Naive thymus-derived CD4-positive, alpha-beta T cell (primary cell): ENCODE results near the gene TEX51. TPM values are rescaled to one million over a fixed set of nuclear protein-coding genes. Genes with fewer than 3 reads are reported as not detected.

Source experiments
- ATAC-seq: fragments of 150-1000 bp; cut with Tn5 transposase; 2 replicates; pipeline ENCODE4 v1.10.0; 2021; ENCODE audit warnings: mild to moderate bottlenecking, moderate library complexity
- CTCF ChIA-PET: fragments of 350-600 bp; sonication (Branson Sonifier 250); formaldehyde crosslinking; loops from one replicate; lab custom pipeline; 2021; ENCODE audit warnings: antibody characterized with exemption; lab: Charles Lee
- POLR2A ChIA-PET: fragments of 350-600 bp; sonication (Branson Sonifier 250); formaldehyde crosslinking; loops from one replicate; lab custom pipeline; 2021; ENCODE audit warnings: antibody characterized with exemption, inconsistent platforms; lab: Charles Lee
- DNase-seq, 9 donors: peaks; one replicate each; pipeline versions ENCODE4 v3.0.0 to v3.0.0-alpha.2; 2020 to 2022; ENCODE audit warnings: mixed read lengths in 1 of 9
- H3K27ac ChIP-seq: one replicate; pipeline ENCODE4 v1.7.0; 2013; ENCODE audit warnings: mild to moderate bottlenecking, low read depth, low read length, moderate library complexity
- H3K27me3 ChIP-seq, 2 donors: one replicate each; pipeline ENCODE4 v1.7.0; 2013; ENCODE audit warnings: low read length in 2 of 2, mild to moderate bottlenecking in 2 of 2, moderate library complexity in 2 of 2; ENCODE audit not compliant: control insufficient read depth in 2 of 2, insufficient read depth in 2 of 2
- H3K36me3 ChIP-seq, 3 experiments: 1 replicate in 2 of 3; 2 replicates in 1 of 3; pipeline ENCODE4 v1.7.0; 2013; ENCODE audit warnings: low read length in 3 of 3, mild to moderate bottlenecking in 3 of 3, moderate library complexity in 1 of 3; ENCODE audit not compliant: insufficient read depth in 3 of 3, control insufficient read depth in 2 of 3
- H3K4me1 ChIP-seq, 2 donors: one replicate each; pipeline ENCODE4 v1.7.0; 2013; ENCODE audit warnings: low read length in 2 of 2, mild to moderate bottlenecking in 2 of 2, moderate library complexity in 1 of 2; ENCODE audit not compliant: control insufficient read depth in 2 of 2, insufficient read depth in 2 of 2
- H3K4me3 ChIP-seq: 2 replicates; pipeline ENCODE4 v1.7.0; 2013; ENCODE audit warnings: mild to moderate bottlenecking, low read length
- H3K9me3 ChIP-seq, 3 experiments: 1 replicate in 2 of 3; 2 replicates in 1 of 3; pipeline ENCODE4 v1.7.0; 2013; ENCODE audit warnings: low read length in 3 of 3; ENCODE audit not compliant: control insufficient read depth in 2 of 3
- H3K27ac Mint-ChIP-seq, 9 donors: one replicate each; pipeline ENCODE4 v1.8.0; 2020 to 2022; ENCODE audit warnings: mixed read lengths in 9 of 9, mild to moderate bottlenecking in 8 of 9, moderate library complexity in 5 of 9, inconsistent platforms in 2 of 9
- H3K27me3 Mint-ChIP-seq, 5 donors: one replicate each; pipeline ENCODE4 v1.8.0; 2021 to 2022; ENCODE audit warnings: mixed read lengths in 5 of 5, mild to moderate bottlenecking in 1 of 5
- H3K36me3 Mint-ChIP-seq, 5 donors: one replicate each; pipeline ENCODE4 v1.8.0; 2020 to 2022; ENCODE audit warnings: mixed read lengths in 5 of 5, mild to moderate bottlenecking in 3 of 5, inconsistent platforms in 1 of 5
- H3K4me1 Mint-ChIP-seq, 7 donors: one replicate each; pipeline ENCODE4 v1.8.0; 2020 to 2022; ENCODE audit warnings: mixed read lengths in 7 of 7, mild to moderate bottlenecking in 3 of 7, inconsistent platforms in 1 of 7
- H3K4me3 Mint-ChIP-seq, 10 donors: one replicate each; pipeline ENCODE4 v1.8.0; 2020 to 2022; ENCODE audit warnings: mild to moderate bottlenecking in 10 of 10, mixed read lengths in 10 of 10, moderate library complexity in 6 of 10, inconsistent platforms in 2 of 10
- H3K9me3 Mint-ChIP-seq, 11 donors: one replicate each; pipeline ENCODE4 v1.8.0; 2020 to 2022; ENCODE audit warnings: mixed read lengths in 11 of 11, mild to moderate bottlenecking in 4 of 11, inconsistent platforms in 1 of 11, moderate library complexity in 1 of 11
- intact Hi-C, 2 donors: fragments of 100-400 bp; cut with micrococcal nuclease; formaldehyde crosslinking; loops; one replicate each; pipeline ENCODE4 v1.15.1; 2023
- polyA plus RNA-seq, 2 donors: library from polyadenylated mRNA; unstranded; fragments of 300-500 nt; fragmentation: Illumina TruSeq; gene quantifications; one replicate each; pipeline ENCODE4 v1.2.3, GENCODE V29; 2021
- total RNA-seq, 6 experiments: library from RNA in 5 of 6; stranded (reverse) in 5 of 6; gene quantifications; 1 replicate in 5 of 6; 2 replicates in 1 of 6; pipeline ENCODE4 v1.2.3 and lab custom pipeline; 2021 to 2026

The TEX51 gene
- total and polyA plus RNA-seq, 7 experiments from 2014 or later, result not detected

- POLR2A ChIA-PET, result no interaction called here
- Mint-ChIP-seq H3K4me3 (peak overlapping the region in 6 of 10 donors; percentile 32 to 71 (median 48)), H3K4me1 (peaks cover 0 to 11% (median 5%) of the 10 kb centered on the region in 7 donors), H3K27me3 (peaks cover 6 to 36% (median 22%) of the 10 kb centered on the region in 5 donors), H3K9me3 (peaks cover 0 to 1% (median 0%) of the 10 kb centered on the region in 11 donors), H3K36me3 (no peaks in the 10 kb centered on the region), H3K27ac (peak overlapping the region in 1 of 9 donors; percentile 25)
- no peaks in the 10 kb centered on the region for H3K4me1 ChIP-seq
- DNase-seq (peak in 6 of 9 donors; percentile 8 to 71 (median 22)), ATAC-seq (peak; percentile 76)
- H3K27me3 ChIP-seq, result no peaks in the 10 kb centered on the region
- H3K4me3 ChIP-seq, result no peak overlapping the region
- H3K9me3 ChIP-seq, result no peaks in the 10 kb centered on the region
- no peaks in the 10 kb centered on the region for H3K36me3 ChIP-seq
- CTCF ChIA-PET, result no interaction called here
- intact Hi-C loops, result no loop called here
- H3K27ac ChIP-seq, result no peak overlapping the region
These were observed 12.3 kb upstream of the TEX51 start for GRCh38 chr2:126886211-126886915.

- no peaks in the 10 kb centered on the region for H3K4me1 ChIP-seq
- no peaks in the 10 kb centered on the region for H3K9me3 ChIP-seq
- H3K36me3 ChIP-seq, result no peaks in the 10 kb centered on the region
- Mint-ChIP-seq H3K27me3 (peaks cover 6 to 36% (median 22%) of the 10 kb centered on the region in 5 donors), H3K27ac (peak overlapping the region in 1 of 9 donors; percentile 25), H3K4me3 (peak overlapping the region in 4 of 10 donors; percentile 46 to 71 (median 48)), H3K9me3 (peaks cover 0 to 1% (median 0%) of the 10 kb centered on the region in 11 donors), H3K4me1 (peaks cover 0 to 11% (median 5%) of the 10 kb centered on the region in 7 donors), H3K36me3 (no peaks in the 10 kb centered on the region)
- H3K27me3 ChIP-seq, result no peaks in the 10 kb centered on the region
- DNase-seq (no peak), ATAC-seq (no peak)
- ChIA-PET CTCF (no interaction called here), POLR2A (no interaction called here)
- no peak overlapping the region for H3K27ac ChIP-seq
- intact Hi-C loops, result no loop called here
- H3K4me3 ChIP-seq, result no peak overlapping the region
These were observed 11.8 kb upstream of the TEX51 start for GRCh38 chr2:126886916-126887280.

GRCh38 chr2:126887506-126887905, 11.2 kb upstream of the TEX51 start:
- H3K9me3 Mint-ChIP-seq, result peaks cover 0 to 1% (median 0%) of the 10 kb centered on the region in 11 donors

GRCh38 chr2:126888046-126888445, 10.6 kb upstream of the TEX51 start:
- Mint-ChIP-seq H3K9me3 (peaks cover 0 to 1% (median 0%) of the 10 kb centered on the region in 11 donors), H3K4me3 (no peak overlapping the region), H3K36me3 (no peaks in the 10 kb centered on the region), H3K27ac (no peak overlapping the region), H3K4me1 (peaks cover 0 to 11% (median 5%) of the 10 kb centered on the region in 7 donors), H3K27me3 (peaks cover 6 to 34% (median 22%) of the 10 kb centered on the region in 5 donors)
- Histone ChIP-seq H3K27me3 (no peaks in the 10 kb centered on the region), H3K4me3 (no peak overlapping the region), H3K4me1 (no peaks in the 10 kb centered on the region), H3K36me3 (no peaks in the 10 kb centered on the region), H3K9me3 (no peaks in the 10 kb centered on the region), H3K27ac (no peak overlapping the region)
- ChIA-PET CTCF (no interaction called here), POLR2A (no interaction called here)
- DNase-seq (no peak), ATAC-seq (no peak)
- intact Hi-C loops, result no loop called here

More at GRCh38 chr2:126887506-126887905, 11.2 kb upstream of the TEX51 start:
- ChIA-PET CTCF (no interaction called here), POLR2A (no interaction called here)
- Histone ChIP-seq H3K4me1 (no peaks in the 10 kb centered on the region), H3K9me3 (no peaks in the 10 kb centered on the region), H3K4me3 (no peak overlapping the region), H3K27ac (no peak overlapping the region), H3K36me3 (no peaks in the 10 kb centered on the region), H3K27me3 (no peaks in the 10 kb centered on the region)
- intact Hi-C loops, result no loop called here
- Mint-ChIP-seq H3K27ac (no peak overlapping the region), H3K4me3 (no peak overlapping the region), H3K4me1 (peaks cover 0 to 11% (median 5%) of the 10 kb centered on the region in 7 donors), H3K27me3 (peaks cover 6 to 34% (median 22%) of the 10 kb centered on the region in 5 donors), H3K36me3 (no peaks in the 10 kb centered on the region)
- DNase-seq (no peak), ATAC-seq (no peak)

- Mint-ChIP-seq H3K4me3 (no peak overlapping the region), H3K36me3 (no peaks in the 10 kb centered on the region), H3K27ac (no peak overlapping the region), H3K4me1 (peaks cover 0 to 11% (median 5%) of the 10 kb centered on the region in 7 donors), H3K27me3 (peaks cover 6 to 34% (median 22%) of the 10 kb centered on the region in 5 donors), H3K9me3 (peaks cover 0 to 1% (median 0%) of the 10 kb centered on the region in 11 donors)
- no peak overlapping the region for H3K4me3 ChIP-seq
- ChIA-PET CTCF (no interaction called here), POLR2A (no interaction called here)
- H3K27ac ChIP-seq, result no peak overlapping the region
- DNase-seq, result no peak
- H3K36me3 ChIP-seq, result no peaks in the 10 kb centered on the region
- H3K27me3 ChIP-seq, result no peaks in the 10 kb centered on the region
- intact Hi-C loops, result no loop called here
- no peak for ATAC-seq
- H3K9me3 ChIP-seq, result no peaks in the 10 kb centered on the region
- no peaks in the 10 kb centered on the region for H3K4me1 ChIP-seq
These were observed 9.6 kb upstream of the TEX51 start for GRCh38 chr2:126889071-126889470.

- POLR2A ChIA-PET, result no interaction called here
- Mint-ChIP-seq H3K36me3 (no peaks in the 10 kb centered on the region), H3K27me3 (peaks cover 6 to 34% (median 22%) of the 10 kb centered on the region in 5 donors), H3K4me3 (no peak overlapping the region), H3K4me1 (peaks cover 0 to 11% (median 5%) of the 10 kb centered on the region in 7 donors), H3K9me3 (peaks cover 0 to 1% (median 0%) of the 10 kb centered on the region in 11 donors), H3K27ac (no peak overlapping the region)
- DNase-seq (no peak), ATAC-seq (no peak)
- Histone ChIP-seq H3K9me3 (no peaks in the 10 kb centered on the region), H3K27me3 (no peaks in the 10 kb centered on the region), H3K36me3 (no peaks in the 10 kb centered on the region), H3K4me3 (no peak overlapping the region), H3K27ac (no peak overlapping the region), H3K4me1 (no peaks in the 10 kb centered on the region)
- intact Hi-C loops, result no loop called here
- CTCF ChIA-PET, result no interaction called here
These were observed 9.1 kb upstream of the TEX51 start for GRCh38 chr2:126889496-126890135.
